Uterus (tissue), 4 donors: ENCODE data around the gene MYBPC2. TPM values are rescaled to one million over a fixed set of nuclear protein-coding genes. Genes with fewer than 3 reads are reported as not detected.
A peak's percentile ranks its signal among the peaks of the same experiment; 100 is the strongest.

Experiments
- DNase-seq, 2 donors: peaks; one replicate each; pipeline ENCODE4 v3.0.0-alpha.2; 2019 to 2020
- H3K27ac ChIP-seq, 2 donors: fragments of 200-600 bp; sonication (generic); 1 replicate in 1 of 2; 2 replicates in 1 of 2; pipeline ENCODE4 v1.5.1; 2016 to 2018
- H3K27me3 ChIP-seq, 2 donors: fragments of 200-600 bp; sonication (generic); one replicate each; pipeline ENCODE4 v1.5.1; 2018 to 2019; ENCODE audit warnings: control low read depth in 1 of 2
- H3K36me3 ChIP-seq, 2 donors: fragments of 200-600 bp; sonication (generic); one replicate each; pipeline ENCODE4 v1.5.1; 2019; ENCODE audit warnings: control low read depth in 1 of 2
- H3K4me1 ChIP-seq, 2 donors: fragments of 200-600 bp; sonication (generic); one replicate each; pipeline ENCODE4 v1.5.1; 2018 to 2019; ENCODE audit warnings: control low read depth in 1 of 2
- H3K4me3 ChIP-seq, 2 donors: fragments of 200-600 bp; sonication (generic); 1 replicate in 1 of 2; 2 replicates in 1 of 2; pipeline ENCODE4 v1.5.1; 2018 to 2019; ENCODE audit warnings: mild to moderate bottlenecking in 1 of 2
- H3K9me3 ChIP-seq, 2 donors: fragments of 200-600 bp; sonication (generic); one replicate each; pipeline ENCODE4 v1.5.1; 2019; ENCODE audit warnings: control low read depth in 1 of 2
- CTCF ChIP-seq, 4 experiments: fragments of 200-600 bp in 2 of 4; fragments of 450-650 bp in 2 of 4; sonication (generic) in 2 of 4; IDR thresholded peaks; one replicate each; pipeline ENCODE4 v1.5.1; 2016 to 2019; ENCODE audit warnings: antibody characterized with exemption in 4 of 4, mild to moderate bottlenecking in 2 of 4, moderate library complexity in 1 of 4
- POLR2A ChIP-seq, 2 donors: fragments of 450-650 bp; IDR thresholded peaks; one replicate each; pipeline ENCODE4 v1.6.1; 2016; ENCODE audit warnings: antibody characterized with exemption in 2 of 2, mild to moderate bottlenecking in 1 of 2, moderate library complexity in 1 of 2
- intact Hi-C: fragments of 100-400 bp; cut with DNase I; formaldehyde crosslinking; loops from one replicate; pipeline ENCODE4 v1.15.1; 2023; ENCODE audit warnings: low total_unique reads
- total RNA-seq, 4 donors: library from RNA; depleted of rRNA in 3 of 4; stranded (reverse); fragments of >200 nt in 3 of 4; gene quantifications; one replicate each; pipeline versions ENCODE4 v1.1.0 to v1.2.4, GENCODE V29; 2014 to 2023
- donor health status: DM: yes; HTN: yes; CAD: no.

The MYBPC2 gene
- total RNA-seq, 4 donors from 2014 or later: 0.24 to 0.28 TPM; not detected in 2

- H3K4me3 ChIP-seq: no peak overlapping the region
- no peaks in the 10 kb centered on the region for H3K27me3 ChIP-seq
- peak in 1 of 2 donors; percentile 5 for DNase-seq
- H3K9me3 ChIP-seq: no peaks in the 10 kb centered on the region
- H3K4me1 ChIP-seq: no peaks in the 10 kb centered on the region
- H3K36me3 ChIP-seq: no peaks in the 10 kb centered on the region
- no peak overlapping the region for H3K27ac ChIP-seq
- TF ChIP-seq POLR2A (IDR thresholded peaks at IDR 0.05) (no peak), CTCF (IDR thresholded peaks at IDR 0.05) (no peak)
- intact Hi-C loops: no loop called here
These were observed 63.7 kb downstream of the MYBPC2 start for GRCh38 chr19:50496189-50497021.

- no peak overlapping the region for H3K27ac ChIP-seq
- TF ChIP-seq POLR2A (IDR thresholded peaks at IDR 0.05) (no peak), CTCF (IDR thresholded peaks at IDR 0.05) (no peak)
- no peaks in the 10 kb centered on the region for H3K36me3 ChIP-seq
- H3K4me1 ChIP-seq: no peaks in the 10 kb centered on the region
- DNase-seq: peak in 1 of 2 donors; percentile 4
- intact Hi-C loops: no loop called here
- H3K4me3 ChIP-seq: no peak overlapping the region
- H3K27me3 ChIP-seq: no peaks in the 10 kb centered on the region
- no peaks in the 10 kb centered on the region for H3K9me3 ChIP-seq
These were observed 64.3 kb downstream of the MYBPC2 start for GRCh38 chr19:50497022-50497405.

- Histone ChIP-seq H3K4me1 (no peaks in the 10 kb centered on the region), H3K9me3 (no peaks in the 10 kb centered on the region), H3K27me3 (no peaks in the 10 kb centered on the region), H3K36me3 (no peaks in the 10 kb centered on the region), H3K27ac (no peak overlapping the region), H3K4me3 (no peak overlapping the region)
- intact Hi-C loops: no loop called here
- no peak for DNase-seq
- TF ChIP-seq POLR2A (IDR thresholded peaks at IDR 0.05) (no peak), CTCF (IDR thresholded peaks at IDR 0.05) (no peak)
These were observed 65.7 kb downstream of the MYBPC2 start for GRCh38 chr19:50498219-50499056.

GRCh38 chr19:50500060-50500752 lies 67.5 kb downstream of the MYBPC2 start:
- H3K4me3 ChIP-seq: no peak overlapping the region
- H3K27me3 ChIP-seq: no peaks in the 10 kb centered on the region
- TF ChIP-seq POLR2A (IDR thresholded peaks at IDR 0.05) (no peak), CTCF (IDR thresholded peaks at IDR 0.05) (no peak)
- H3K9me3 ChIP-seq: no peaks in the 10 kb centered on the region
- H3K27ac ChIP-seq: no peak overlapping the region
- DNase-seq: peak in 1 of 2 donors; percentile 9
- H3K4me1 ChIP-seq: no peaks in the 10 kb centered on the region
- intact Hi-C loops: no loop called here
- no peaks in the 10 kb centered on the region for H3K36me3 ChIP-seq
